H1 (cell line): ENCODE measurements around the gene MTHFD1. TPM values are rescaled to one million over a fixed set of nuclear protein-coding genes. Genes with fewer than 3 reads are reported as not detected.

Source experiments
- CTCF ChIA-PET: fragments of 300-600 bp; sonication (Branson Sonifier 250); formaldehyde crosslinking; loops from one replicate; lab custom pipeline; 2021; ENCODE audit not compliant: partially characterized antibody; lab: Charles Lee
- POLR2A ChIA-PET: fragments of 300-600 bp; sonication (Branson Sonifier 250); formaldehyde crosslinking; loops from one replicate; lab custom pipeline; 2021; ENCODE audit warnings: inconsistent platforms; ENCODE audit not compliant: partially characterized antibody; lab: Charles Lee
- DNase-seq, 2 experiments: peaks; one replicate each; pipeline versions ENCODE4 v3.0.0 to v3.0.0-alpha.2; 2010 to 2022; ENCODE audit warnings: low spot score in 2 of 2, low read depth in 1 of 2, mixed read lengths in 1 of 2
- FAIRE-seq: peaks from 2 replicates; lab custom pipeline; 2011; peaks lifted over from hg19 to GRCh38; lab: Jason Lieb, UNC
- H2AFZ ChIP-seq: 2 replicates; pipeline ENCODE4 v1.8.1; 2012; ENCODE audit warnings: low read length, inconsistent platforms
- H2AK5ac ChIP-seq: 2 replicates; pipeline ENCODE4 v1.6.1; 2013; ENCODE audit warnings: low read depth, low read length
- H2BK120ac ChIP-seq: replicated peaks from 2 replicates; pipeline ENCODE3; 2013; ENCODE audit warnings: low read depth, low read length, inconsistent platforms
- H2BK12ac ChIP-seq: 2 replicates; pipeline ENCODE4 v1.6.1; 2013; ENCODE audit warnings: low read depth, low read length
- H2BK15ac ChIP-seq: 2 replicates; pipeline ENCODE4 v1.6.1; 2013; ENCODE audit warnings: low read length
- H2BK20ac ChIP-seq: 2 replicates; pipeline ENCODE4 v1.6.1; 2013; ENCODE audit warnings: low read length
- H2BK5ac ChIP-seq: 2 replicates; pipeline ENCODE4 v1.6.1; 2013; ENCODE audit warnings: low read depth, low read length
- H3K14ac ChIP-seq: 2 replicates; pipeline ENCODE4 v1.6.1; 2013; ENCODE audit warnings: inconsistent platforms; ENCODE audit not compliant: insufficient read length
- H3K18ac ChIP-seq: 2 replicates; pipeline ENCODE4 v1.6.1; 2013; ENCODE audit warnings: low read length; ENCODE audit errors: extremely low read depth
- H3K23ac ChIP-seq: 2 replicates; pipeline ENCODE4 v1.6.1; 2013; ENCODE audit warnings: inconsistent platforms; ENCODE audit not compliant: insufficient read length
- H3K23me2 ChIP-seq: 2 replicates; pipeline ENCODE4 v1.6.1; 2013; ENCODE audit warnings: low read depth, low read length
- H3K27ac ChIP-seq: 2 replicates; pipeline ENCODE4 v1.6.1; 2011; ENCODE audit warnings: low read depth, low read length, inconsistent platforms
- H3K27me3 ChIP-seq, 4 experiments: replicated peaks in 1 of 4; 1 replicate in 1 of 4; 2 replicates in 3 of 4; pipeline versions ENCODE4 v1.6.1 to v1.8.1; 2011 to 2013; ENCODE audit warnings: low read length in 3 of 4, mild to moderate bottlenecking in 3 of 4, inconsistent platforms in 2 of 4, mixed read lengths in 2 of 4, moderate library complexity in 1 of 4; ENCODE audit not compliant: control insufficient read depth in 3 of 4, insufficient read depth in 3 of 4; ENCODE audit errors: extremely low read depth in 1 of 4
- H3K36me3 ChIP-seq, 4 experiments: 2 replicates each; pipeline versions ENCODE4 v1.6.1 to v1.8.1; 2011 to 2013; ENCODE audit warnings: mild to moderate bottlenecking in 4 of 4, low read length in 3 of 4, moderate library complexity in 2 of 4, control low read depth in 1 of 4, inconsistent platforms in 1 of 4; ENCODE audit not compliant: insufficient read depth in 4 of 4, control insufficient read depth in 2 of 4
- H3K4ac ChIP-seq: replicated peaks from 2 replicates; pipeline ENCODE3; 2013; ENCODE audit warnings: low read length, low read depth, mixed read lengths, inconsistent platforms; ENCODE audit not compliant: insufficient read length
- H3K4me1 ChIP-seq, 4 experiments: replicated peaks in 1 of 4; 1 replicate in 1 of 4; 2 replicates in 3 of 4; pipeline versions ENCODE4 v1.6.1 to v1.8.1; 2011 to 2013; ENCODE audit warnings: low read length in 3 of 4, inconsistent platforms in 2 of 4, mixed read lengths in 1 of 4; ENCODE audit not compliant: insufficient read depth in 4 of 4, control insufficient read depth in 3 of 4
- H3K4me2 ChIP-seq, 2 experiments: 2 replicates each; pipeline versions ENCODE4 v1.6.1 to v1.8.1; 2011 to 2013; ENCODE audit warnings: low read depth in 2 of 2, low read length in 2 of 2, control low read depth in 1 of 2, inconsistent platforms in 1 of 2, mild to moderate bottlenecking in 1 of 2; ENCODE audit not compliant: insufficient read depth in 1 of 2
- H3K4me3 ChIP-seq, 4 experiments: fragments of 200-600, 300-600 bp in 1 of 4; sonication (generic), shearing (Covaris generic), sonication (Bioruptor Twin) in 1 of 4; 2 replicates each; pipeline versions ENCODE4 v1.5.1 to v1.8.1; 2011 to 2016; ENCODE audit warnings: low read length in 4 of 4, low read depth in 3 of 4, control low read depth in 2 of 4, inconsistent platforms in 2 of 4, mild to moderate bottlenecking in 2 of 4, mixed read lengths in 1 of 4, moderate library complexity in 1 of 4; ENCODE audit not compliant: insufficient read depth in 2 of 4; ENCODE audit errors: extremely low read depth in 1 of 4
- H3K56ac ChIP-seq: replicated peaks from 2 replicates; pipeline ENCODE3; 2013; ENCODE audit warnings: low read depth, mild to moderate bottlenecking, mixed read lengths, low read length, inconsistent platforms; ENCODE audit not compliant: insufficient read length
- H3K79me1 ChIP-seq: 2 replicates; pipeline ENCODE4 v1.6.1; 2013; ENCODE audit warnings: low read depth, low read length, control low read depth
- H3K79me2 ChIP-seq, 2 experiments: 2 replicates each; pipeline versions ENCODE4 v1.6.1 to v1.8.1; 2012 to 2013; ENCODE audit warnings: low read length in 2 of 2, mild to moderate bottlenecking in 2 of 2, inconsistent platforms in 1 of 2; ENCODE audit not compliant: insufficient read depth in 2 of 2, control insufficient read depth in 1 of 2
- H3K9ac ChIP-seq, 4 experiments: replicated peaks in 1 of 4; 1 replicate in 1 of 4; 2 replicates in 3 of 4; pipeline versions ENCODE4 v1.6.1 to v1.8.1; 2011 to 2013; ENCODE audit warnings: low read depth in 3 of 4, low read length in 3 of 4, control low read depth in 2 of 4, mild to moderate bottlenecking in 2 of 4, moderate library complexity in 2 of 4, inconsistent platforms in 1 of 4; ENCODE audit errors: extremely low read depth in 1 of 4
- H3K9me3 ChIP-seq, 2 experiments: 2 replicates each; pipeline versions ENCODE4 v1.6.1 to v1.8.1; 2012 to 2013; ENCODE audit warnings: mild to moderate bottlenecking in 2 of 2, moderate library complexity in 2 of 2, control low read depth in 1 of 2, inconsistent platforms in 1 of 2, low read depth in 1 of 2, low read length in 1 of 2, mixed read lengths in 1 of 2; ENCODE audit not compliant: insufficient read depth in 2 of 2
- H4K20me1 ChIP-seq, 2 experiments: replicated peaks in 1 of 2; 2 replicates each; pipeline versions ENCODE3 to v1.8.1; 2011 to 2013; ENCODE audit warnings: inconsistent platforms in 2 of 2, low read length in 2 of 2, mild to moderate bottlenecking in 1 of 2; ENCODE audit not compliant: insufficient read depth in 2 of 2, control insufficient read depth in 1 of 2
- H4K5ac ChIP-seq: 2 replicates; pipeline ENCODE4 v1.6.1; 2013; ENCODE audit warnings: low read length, low read depth, mixed read lengths, inconsistent platforms; ENCODE audit not compliant: insufficient read length
- H4K8ac ChIP-seq: 2 replicates; pipeline ENCODE4 v1.8.0; 2013; ENCODE audit warnings: mild to moderate bottlenecking, moderate library complexity, low read length, inconsistent platforms; ENCODE audit not compliant: insufficient read depth; ENCODE audit errors: extremely low read depth
- H4K91ac ChIP-seq: replicated peaks from 2 replicates; pipeline ENCODE3; 2013; ENCODE audit warnings: low read length, mixed read lengths, inconsistent platforms; ENCODE audit not compliant: insufficient read length
- NANOG ChIP-seq: IDR thresholded peaks from 2 replicates; pipeline ENCODE4 v1.6.1; 2011; ENCODE audit warnings: low read length, low read depth, mild to moderate bottlenecking, inconsistent platforms; ENCODE audit not compliant: insufficient read depth, poor library complexity, severe bottlenecking
- POU5F1 ChIP-seq: IDR thresholded peaks from 2 replicates; pipeline ENCODE4 v1.6.1; 2011; ENCODE audit warnings: low read depth, mild to moderate bottlenecking, low read length, moderate library complexity
- RXRA ChIP-seq: IDR thresholded peaks from 2 replicates; pipeline ENCODE4 v1.6.1; 2011; ENCODE audit warnings: low read depth, mild to moderate bottlenecking, low read length, moderate library complexity; ENCODE audit not compliant: insufficient read depth
- TAF7 ChIP-seq: optimal IDR thresholded peaks from 2 replicates; pipeline ENCODE3; 2011; ENCODE audit warnings: low read depth, mild to moderate bottlenecking, inconsistent platforms, low read length, moderate library complexity, borderline replicate concordance
- WGBS, 2 experiments: shearing (Covaris generic) in 1 of 2; methylation state at CpG; one replicate each; pipeline versions ENCODE4 v1.1.6 to v1.1.7; 2013 to 2015; ENCODE audit warnings: low lambda C conversion rate in 2 of 2, mixed read lengths in 2 of 2, inconsistent platforms in 1 of 2, low coverage in 1 of 2, missing lambda C conversion rate in 1 of 2; ENCODE audit not compliant: insufficient replicate concordance in 2 of 2, insufficient coverage in 1 of 2, insufficient read length in 1 of 2; ENCODE audit errors: extremely low coverage in 1 of 2, missing lambda C conversion rate in 1 of 2; 5-methylcytosine and 5-hydroxymethylcytosine counted together
- polyA plus RNA-seq, 7 experiments: library from polyadenylated mRNA; depleted of rRNA in 3 of 7; stranded (reverse) in 5 of 7; unstranded in 2 of 7; fragments of >200 nt in 5 of 7; fragments of 200-250 nt in 2 of 7; gene quantifications; 1 replicate in 5 of 7; 2 replicates in 1 of 7; 4 replicates in 1 of 7; pipeline versions ENCODE4 v1.2.1 to v1.2.3, GENCODE V29; 2011 to 2013; ENCODE audit warnings: missing spikeins in 2 of 7, mixed read lengths in 2 of 7
- total RNA-seq: library from RNA; stranded (reverse); fragmentation: NEBNext Ultra II Directional; extraction: Animal tissue kit (Norgen Biotek cat#: 25700); gene quantifications from 2 replicates; pipeline ENCODE4 v1.2.1, GENCODE V29; 2021

MTHFD1 gene
- total and polyA plus RNA-seq, 2 of the 8 experiments (the other 6 are each of a cell fraction or from before 2014, with no cell fraction given), result 79.7 to 332 TPM

GRCh38 chr14:64447876-64448670 is 59.9 kb downstream of the MTHFD1 start:
- no peak overlapping the region for H4K5ac ChIP-seq
- H2AK5ac ChIP-seq, result no peak overlapping the region
- H3K4me2 ChIP-seq, result no peak overlapping the region
- H3K4me3 ChIP-seq, result no peak overlapping the region
- no peak overlapping the region for H2AFZ ChIP-seq
- no peak overlapping the region for H2BK15ac ChIP-seq
- no peak overlapping the region for H3K14ac ChIP-seq
- peaks cover 0 to 3% of the 10 kb centered on the region in 2 experiments for H4K20me1 ChIP-seq
- H3K9me3 ChIP-seq, result no peaks in the 10 kb centered on the region
- H3K23ac ChIP-seq, result no peak overlapping the region
- no peaks in the 10 kb centered on the region for H3K4me1 ChIP-seq
- DNase-seq (no peak), FAIRE-seq (no peak)
- no peak overlapping the region for H3K4ac ChIP-seq
- WGBS, 2 experiments, result 97% methylated on average over 5 of the region's 5 CpGs; no CpG with 5 or more reads in 1 of the 2 experiments
- CTCF ChIA-PET, result interaction anchor here (0.9 to 1.2 kb wide), 3 partner anchors 18 to 188 kb away, joined by 3 to 5 read pairs (median 4); no protein-coding TSS in a partner anchor
- no peak overlapping the region for H2BK12ac ChIP-seq
- H2BK120ac ChIP-seq, result no peak overlapping the region
- H2BK20ac ChIP-seq, result no peak overlapping the region
- no peaks in the 10 kb centered on the region; the same call in 1 of the 2 replicates for H3K23me2 ChIP-seq
- no peaks in the 10 kb centered on the region for H3K27me3 ChIP-seq
- H3K36me3 ChIP-seq, result peaks cover 30 to 81% (median 65%) of the 10 kb centered on the region in 4 experiments
- no peak overlapping the region for H4K8ac ChIP-seq
- H4K91ac ChIP-seq, result no peak overlapping the region
- POLR2A ChIA-PET, result interaction anchor here (0.7 to 1.7 kb wide), 9 partner anchors 9 to 47 kb away, joined by 3 to 6 read pairs (median 3); no protein-coding TSS in a partner anchor
- H3K27ac ChIP-seq, result no peak overlapping the region
- no peak for TF ChIP-seq NANOG
- TF ChIP-seq RXRA, result no peak
- no peak for TF ChIP-seq POU5F1
- no peak for TF ChIP-seq TAF7
- H2BK5ac ChIP-seq, result no peak overlapping the region
- no peak overlapping the region for H3K18ac ChIP-seq
- H3K9ac ChIP-seq, result no peak overlapping the region
- no peak overlapping the region for H3K56ac ChIP-seq
- no peaks in the 10 kb centered on the region for H3K79me2 ChIP-seq
- H3K79me1 ChIP-seq, result no peaks in the 10 kb centered on the region
